B cell (primary cell): ENCODE results near the gene KCTD17. TPM values are rescaled to one million over a fixed set of nuclear protein-coding genes. Genes with fewer than 3 reads are reported as not detected.

Experiments
- ATAC-seq: fragments of 200-7000 bp; cut with Tn5 transposase; one replicate; pipeline ENCODE4 v1.10.0; 2021; ENCODE audit warnings: low read depth, mild to moderate bottlenecking, moderate number of reproducible peaks, moderate library complexity
- CTCF ChIA-PET: fragments of 350-600 bp; sonication (Branson Sonifier 250); formaldehyde crosslinking; loops from one replicate; lab custom pipeline; 2021; ENCODE audit warnings: antibody characterized with exemption, inconsistent platforms; lab: Charles Lee
- POLR2A ChIA-PET: fragments of 350-600 bp; sonication (Branson Sonifier 250); formaldehyde crosslinking; loops from one replicate; lab custom pipeline; 2021; ENCODE audit warnings: antibody characterized with exemption; lab: Charles Lee
- DNase-seq: peaks from one replicate; pipeline ENCODE4 v3.0.0; 2013
- H2AFZ ChIP-seq: 2 replicates; pipeline ENCODE4 v1.6.1; 2012; ENCODE audit warnings: mild to moderate bottlenecking, low read depth, low read length; ENCODE audit not compliant: insufficient read depth, poor library complexity, severe bottlenecking
- H3K27ac ChIP-seq, 2 donors: 1 replicate in 1 of 2; 2 replicates in 1 of 2; pipeline ENCODE4 v1.5.1; 2012 to 2013; ENCODE audit warnings: low read length in 2 of 2, mild to moderate bottlenecking in 2 of 2, moderate library complexity in 1 of 2
- H3K27me3 ChIP-seq, 4 experiments: fragments of 200-600 bp in 1 of 4; sonication (generic) in 1 of 4; replicated peaks in 1 of 4; 1 replicate in 2 of 4; 2 replicates in 2 of 4; pipeline versions ENCODE4 v1.6.1 to v1.7.0; 2013 to 2016; ENCODE audit warnings: low read length in 3 of 4, mild to moderate bottlenecking in 2 of 4, mixed read lengths in 1 of 4, moderate library complexity in 1 of 4; ENCODE audit not compliant: insufficient read depth in 4 of 4, control insufficient read depth in 3 of 4; ENCODE audit errors: control extremely low read depth in 1 of 4
- H3K36me3 ChIP-seq, 2 experiments: replicated peaks in 1 of 2; 1 replicate in 1 of 2; 2 replicates in 1 of 2; pipeline versions ENCODE4 v1.6.1 to v1.7.1; 2013; ENCODE audit warnings: low read length in 1 of 2; ENCODE audit not compliant: insufficient read depth in 2 of 2, control insufficient read depth in 1 of 2; ENCODE audit errors: control extremely low read depth in 1 of 2, extremely low read depth in 1 of 2
- H3K4me1 ChIP-seq, 2 donors: fragments of 200-600 bp in 1 of 2; sonication (generic) in 1 of 2; 1 replicate in 1 of 2; 2 replicates in 1 of 2; pipeline versions ENCODE4 v1.5.1 to v1.6.1; 2013 to 2017; ENCODE audit warnings: low read length in 2 of 2; ENCODE audit not compliant: control insufficient read depth in 2 of 2, insufficient read depth in 2 of 2
- H3K4me2 ChIP-seq: replicated peaks from 2 replicates; pipeline ENCODE3; 2012; ENCODE audit warnings: mild to moderate bottlenecking, low read depth, low read length; ENCODE audit not compliant: poor library complexity, severe bottlenecking
- H3K4me3 ChIP-seq, 5 experiments: fragments of 200-600 bp in 1 of 5; sonication (generic) in 1 of 5; 1 replicate in 3 of 5; 2 replicates in 2 of 5; pipeline versions ENCODE4 v1.5.1 to v1.7.0; 2011 to 2016; ENCODE audit warnings: low read length in 4 of 5, mild to moderate bottlenecking in 4 of 5, low read depth in 2 of 5, control low read depth in 1 of 5, moderate library complexity in 1 of 5; ENCODE audit not compliant: insufficient read depth in 1 of 5; ENCODE audit errors: control extremely low read depth in 1 of 5, extremely low read depth in 1 of 5
- H3K79me2 ChIP-seq: fragments of 200-600 bp; sonication (generic); one replicate; pipeline ENCODE4 v1.6.0; 2016; ENCODE audit warnings: low read length; ENCODE audit not compliant: control insufficient read depth, insufficient read depth
- H3K9ac ChIP-seq: fragments of 200-600 bp; sonication (generic); 2 replicates; pipeline ENCODE4 v1.6.1; 2017; ENCODE audit warnings: mild to moderate bottlenecking, low read length, moderate library complexity
- H3K9me3 ChIP-seq, 3 donors: one replicate each; pipeline versions ENCODE4 v1.6.1 to v1.7.1; 2013; ENCODE audit warnings: low read length in 2 of 3; ENCODE audit not compliant: control insufficient read depth in 2 of 3, insufficient read depth in 1 of 3; ENCODE audit errors: control extremely low read depth in 1 of 3
- H4K20me1 ChIP-seq: 2 replicates; pipeline ENCODE4 v1.6.0; 2012; ENCODE audit warnings: mild to moderate bottlenecking, low read length; ENCODE audit not compliant: insufficient read depth, control insufficient read depth, poor library complexity, severe bottlenecking
- H3K27ac Mint-ChIP-seq: one replicate; pipeline ENCODE4 v1.8.0; 2021; ENCODE audit warnings: mixed read lengths
- H3K27me3 Mint-ChIP-seq: one replicate; pipeline ENCODE4 v1.8.0; 2021; ENCODE audit warnings: mixed read lengths
- H3K4me1 Mint-ChIP-seq: one replicate; pipeline ENCODE4 v1.8.0; 2021; ENCODE audit warnings: mixed read lengths
- H3K4me3 Mint-ChIP-seq: one replicate; pipeline ENCODE4 v1.8.0; 2021; ENCODE audit warnings: mixed read lengths
- H3K9me3 Mint-ChIP-seq: one replicate; pipeline ENCODE4 v1.8.0; 2022; ENCODE audit warnings: mixed read lengths; ENCODE audit not compliant: insufficient read depth
- CTCF ChIP-seq: fragments of 200-600 bp; IDR thresholded peaks from one replicate; pipeline ENCODE4 v1.8.0; 2022; ENCODE audit warnings: antibody characterized with exemption, mild to moderate bottlenecking
- EZH2 ChIP-seq: IDR thresholded peaks from 2 replicates; pipeline ENCODE4 v1.6.1; 2012; ENCODE audit warnings: borderline replicate concordance, low read depth, mild to moderate bottlenecking, moderate library complexity, low read length; ENCODE audit not compliant: insufficient read depth, poor library complexity, severe bottlenecking
- WGBS: methylation state at CpG from one replicate; pipeline ENCODE4 v1.1.5; 2013; ENCODE audit warnings: missing lambda C conversion rate; ENCODE audit not compliant: insufficient coverage; 5-methylcytosine and 5-hydroxymethylcytosine counted together
- intact Hi-C: fragments of 100-400 bp; cut with micrococcal nuclease; formaldehyde crosslinking; loops from one replicate; pipeline ENCODE4 v1.10.0; 2022
- polyA plus RNA-seq: library from polyadenylated mRNA; depleted of rRNA; stranded (reverse); fragments of >200 nt; gene quantifications from 2 replicates; pipeline ENCODE4 v1.2.3, GENCODE V29; 2012
- total RNA-seq, 2 donors: library from RNA; stranded (reverse); fragments of 120-200 nt in 1 of 2; gene quantifications; 1 replicate in 1 of 2; 2 replicates in 1 of 2; pipeline versions ENCODE4 v1.2.3 to v1.2.4, GENCODE V29; 2013 to 2022

The KCTD17 gene
- total and polyA plus RNA-seq, 2 donors (not counting 1 experiment from before 2014, with no cell fraction given) = 29.0 to 41.3 TPM

DNA sequence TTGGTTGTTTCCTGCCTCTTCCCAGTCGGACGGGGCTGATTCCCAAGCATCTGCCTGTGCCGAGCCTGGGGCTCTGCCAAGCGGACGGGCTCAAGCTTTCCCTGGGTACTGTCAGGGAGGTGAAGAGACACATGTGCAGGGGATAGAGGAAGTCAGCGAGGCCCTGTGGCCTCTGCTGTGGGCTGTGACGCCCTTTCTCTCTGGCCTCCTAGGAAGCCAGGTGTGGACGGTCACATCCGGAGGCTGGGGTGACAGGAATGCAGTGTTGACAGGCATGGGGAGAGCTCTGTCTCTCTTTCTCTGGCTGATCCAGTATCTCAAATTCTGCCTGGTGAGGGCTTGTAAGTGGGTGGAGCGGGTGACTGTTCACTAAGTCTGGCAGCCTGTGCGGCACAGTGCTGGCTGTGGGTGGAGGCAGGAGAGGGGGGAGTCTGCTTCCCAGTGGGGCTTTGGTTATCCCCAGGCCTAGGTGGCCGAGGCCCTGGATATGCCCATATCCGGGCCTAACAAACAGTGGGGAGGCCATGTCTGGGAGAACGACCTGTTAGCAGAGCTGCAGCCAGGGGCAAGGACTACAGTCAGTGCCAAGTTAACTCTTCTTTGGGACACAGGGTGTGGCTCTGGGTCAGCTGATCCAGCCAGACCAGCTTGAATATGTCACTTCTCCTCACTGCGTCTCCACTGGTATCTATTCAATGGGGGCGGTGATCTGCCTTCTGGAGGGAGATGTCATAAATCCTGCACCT, 1.9 kb downstream of the KCTD17 start:
- no peak overlapping the region for H3K4me3 ChIP-seq
- no peak overlapping the region for H2AFZ ChIP-seq
- no peaks in the 10 kb centered on the region for H3K27me3 Mint-ChIP-seq
- H3K4me1 Mint-ChIP-seq = peaks cover 12% of the 10 kb centered on the region
- H3K27ac Mint-ChIP-seq = peak overlapping the region; percentile 20
- H3K4me1 ChIP-seq = peaks cover 7 to 18% of the 10 kb centered on the region in 2 donors
- ChIA-PET CTCF (interaction anchor here (0.7 to 1.8 kb wide), 3 partner anchors 9 to 286 kb away, joined by 3 to 4 read pairs (median 3); no protein-coding TSS in a partner anchor), POLR2A (no interaction called here)
- WGBS = 91% methylated on average over 14 of the region's 16 CpGs
- TF ChIP-seq CTCF (no peak), EZH2 (no peak)
- ATAC-seq (no peak), DNase-seq (no peak)
- H3K9me3 Mint-ChIP-seq = no peaks in the 10 kb centered on the region
- H3K9ac ChIP-seq = no peak overlapping the region
- H3K79me2 ChIP-seq = no peaks in the 10 kb centered on the region
- no peaks in the 10 kb centered on the region for H3K9me3 ChIP-seq
- no peaks in the 10 kb centered on the region for H3K27me3 ChIP-seq
- H3K27ac ChIP-seq = no peak overlapping the region
- H3K4me3 Mint-ChIP-seq = peak overlapping the region; percentile 85
- no peak overlapping the region for H3K4me2 ChIP-seq
- peaks cover 0 to 22% of the 10 kb centered on the region in 2 experiments for H3K36me3 ChIP-seq
- intact Hi-C loops = loop anchor here (5.0 kb wide), 1 partner anchor 1751 kb away; no protein-coding TSS in a partner anchor
- no peaks in the 10 kb centered on the region for H4K20me1 ChIP-seq

- no peak overlapping the region for H3K27ac Mint-ChIP-seq
- Histone ChIP-seq H3K27me3 (no peaks in the 10 kb centered on the region), H3K9me3 (no peaks in the 10 kb centered on the region), H2AFZ (no peak overlapping the region), H3K27ac (no peak overlapping the region), H3K4me3 (no peak overlapping the region), H3K4me1 (peaks cover 7 to 18% of the 10 kb centered on the region in 2 donors), H3K79me2 (no peaks in the 10 kb centered on the region), H3K4me2 (no peak overlapping the region), H3K9ac (no peak overlapping the region), H4K20me1 (no peaks in the 10 kb centered on the region), H3K36me3 (peaks cover 0 to 23% of the 10 kb centered on the region in 2 experiments)
- peak overlapping the region; percentile 85 for H3K4me3 Mint-ChIP-seq
- intact Hi-C loops = loop anchor here (5.0 kb wide), 1 partner anchor 1752 kb away; no protein-coding TSS in a partner anchor
- ChIA-PET CTCF (interaction anchor here (0.7 to 1.8 kb wide), 3 partner anchors 9 to 287 kb away, joined by 3 to 4 read pairs (median 3); no protein-coding TSS in a partner anchor), POLR2A (no interaction called here)
- no peak for ATAC-seq
- no peaks in the 10 kb centered on the region for H3K9me3 Mint-ChIP-seq
- 62% methylated on average over 5 of the region's 8 CpGs for WGBS
- TF ChIP-seq EZH2 = no peak
- no peak for TF ChIP-seq CTCF
- H3K4me1 Mint-ChIP-seq = peaks cover 12% of the 10 kb centered on the region
- no peak for DNase-seq
- H3K27me3 Mint-ChIP-seq = no peaks in the 10 kb centered on the region
Observed at GRCh38 chr22:37054056-37054395, 2.5 kb downstream of the KCTD17 start.
